HG03565 (cell line): ENCODE measurements around the gene IGF2R.

ENCODE experiments used
- ATAC-seq: cut with Tn5 transposase; IDR thresholded peaks from one replicate; pipeline ENCODE4 v1.9.1; 2021; ENCODE audit warnings: mild to moderate bottlenecking, moderate library complexity; ENCODE audit not compliant: unreplicated experiment

Gene IGF2R

GRCh38 chr6:160022101-160022500 lies 53.2 kb downstream of the IGF2R start:
- ATAC-seq, result no peak

- no peak for ATAC-seq
Observed at GRCh38 chr6:160022793-160023192, 53.9 kb downstream of the IGF2R start.

GRCh38 chr6:160024152-160024551 lies 55.3 kb downstream of the IGF2R start:
- ATAC-seq, result no peak

GRCh38 chr6:160027076-160027475 lies 58.2 kb downstream of the IGF2R start:
- ATAC-seq, result no peak

DNA sequence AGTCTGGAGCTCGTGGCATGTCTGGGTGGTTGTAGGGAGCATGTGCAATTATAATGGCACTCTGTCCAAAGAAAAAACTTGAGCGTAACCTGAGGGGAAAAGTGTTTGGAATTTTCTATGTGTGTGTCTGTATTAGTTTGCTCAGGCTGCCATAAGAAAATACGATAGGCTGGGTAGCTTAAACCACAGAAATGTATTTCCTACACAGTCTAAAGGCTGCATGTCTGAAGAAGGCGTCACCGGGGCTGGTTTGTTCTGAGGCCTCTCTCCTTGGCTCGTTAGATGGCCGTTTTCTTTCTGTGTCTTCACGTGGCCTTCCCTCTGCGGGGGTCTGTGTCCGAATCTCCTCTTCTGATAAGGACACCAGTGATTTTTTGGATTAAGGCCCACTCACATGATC lies 59.0 kb downstream of the IGF2R start:
- ATAC-seq, result no peak

- ATAC-seq, result no peak
Observed at GRCh38 chr6:160028487-160029275, 59.8 kb downstream of the IGF2R start.

GRCh38 chr6:160029525-160029924 lies 60.6 kb downstream of the IGF2R start:
- ATAC-seq, result no peak

DNA sequence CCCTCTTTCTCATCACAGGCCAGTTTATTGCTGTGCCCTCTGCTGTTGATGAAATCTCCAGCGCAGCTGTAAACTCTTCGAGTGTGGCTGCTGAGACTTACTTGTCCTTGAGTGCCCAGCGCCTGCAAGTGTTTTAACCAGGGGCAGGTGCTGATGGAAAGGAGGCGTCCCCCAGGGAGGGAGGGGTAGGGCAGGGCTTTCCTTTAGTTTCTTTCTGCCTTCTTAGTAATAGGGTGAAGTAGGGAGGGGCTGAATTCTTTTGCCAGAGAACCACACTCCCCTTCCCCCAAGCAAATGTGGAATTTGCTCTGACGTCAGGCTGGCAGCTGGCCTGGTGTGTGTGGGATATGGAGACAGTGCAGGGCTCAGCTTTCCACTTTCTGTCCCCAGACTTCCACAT lies 61.2 kb downstream of the IGF2R start:
- no peak for ATAC-seq

GRCh38 chr6:160031442-160031841 lies 62.6 kb downstream of the IGF2R start:
- no peak for ATAC-seq

- ATAC-seq, result no peak
Observed at GRCh38 chr6:160031871-160032270, 63.0 kb downstream of the IGF2R start.

GRCh38 chr6:160032538-160032937 lies 63.7 kb downstream of the IGF2R start:
- no peak for ATAC-seq

DNA sequence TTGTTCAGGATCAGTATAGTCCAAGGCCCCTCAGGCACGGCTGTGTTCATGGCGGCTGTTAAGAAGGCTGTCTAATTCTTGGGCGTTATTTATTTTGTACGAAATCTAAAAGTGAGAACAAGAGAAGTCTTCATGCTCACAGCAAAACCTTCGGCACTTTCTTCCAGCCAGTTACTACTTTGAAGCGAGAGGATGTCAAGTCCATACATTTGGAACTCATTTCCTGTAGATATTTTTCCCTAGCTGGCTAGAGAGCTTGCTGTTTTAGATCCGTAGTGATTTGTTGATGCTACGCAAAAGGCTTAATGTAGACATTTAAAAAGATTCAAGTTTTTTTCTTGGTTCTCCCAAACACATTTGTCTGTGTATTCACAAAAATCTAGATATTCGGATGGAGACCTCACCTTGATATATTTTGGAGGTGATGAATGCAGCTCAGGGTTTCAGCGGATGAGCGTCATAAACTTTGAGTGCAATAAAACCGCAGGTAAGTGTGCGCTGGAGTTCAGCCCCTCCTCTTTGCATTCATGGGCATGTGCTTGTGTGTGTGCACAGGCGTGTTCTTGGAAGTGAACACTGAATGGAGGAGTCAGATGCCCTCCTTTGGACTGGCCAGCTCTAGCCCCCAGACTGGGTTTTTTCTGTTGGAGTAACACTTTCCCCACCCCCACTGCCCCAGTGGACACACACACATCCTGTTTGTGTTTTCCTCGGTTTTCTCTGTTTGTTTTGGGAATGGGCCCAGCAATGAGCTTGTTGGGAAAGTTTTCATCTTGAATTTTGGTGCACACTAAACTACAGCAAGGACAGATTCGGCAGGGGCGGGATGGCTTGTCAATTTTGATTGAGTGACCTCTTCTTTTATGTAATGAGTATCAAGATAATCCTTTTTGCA lies 65.4 kb downstream of the IGF2R start:
- ATAC-seq, result no peak

DNA sequence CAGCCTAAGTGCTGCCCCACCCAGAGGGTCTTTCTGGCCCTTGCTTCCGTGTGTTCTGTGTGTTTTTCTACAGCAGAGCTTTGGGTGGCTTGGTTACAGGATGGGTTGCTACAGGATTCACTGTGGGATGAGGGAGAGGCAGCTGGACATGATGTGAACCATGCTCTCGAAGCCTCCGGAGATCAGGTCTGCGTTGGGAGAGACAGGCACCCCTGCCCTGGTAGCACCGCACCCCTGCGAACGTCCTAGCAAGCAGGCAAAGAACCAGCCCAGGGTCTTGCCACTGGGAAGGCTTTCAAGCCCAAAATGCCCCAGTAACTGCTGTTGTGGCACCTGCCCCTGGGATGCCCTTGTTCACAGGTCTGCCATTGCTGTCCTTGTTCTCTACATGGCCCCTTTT lies 66.4 kb downstream of the IGF2R start:
- ATAC-seq, result no peak

GRCh38 chr6:160035693-160036330 lies 66.9 kb downstream of the IGF2R start:
- no peak for ATAC-seq

DNA sequence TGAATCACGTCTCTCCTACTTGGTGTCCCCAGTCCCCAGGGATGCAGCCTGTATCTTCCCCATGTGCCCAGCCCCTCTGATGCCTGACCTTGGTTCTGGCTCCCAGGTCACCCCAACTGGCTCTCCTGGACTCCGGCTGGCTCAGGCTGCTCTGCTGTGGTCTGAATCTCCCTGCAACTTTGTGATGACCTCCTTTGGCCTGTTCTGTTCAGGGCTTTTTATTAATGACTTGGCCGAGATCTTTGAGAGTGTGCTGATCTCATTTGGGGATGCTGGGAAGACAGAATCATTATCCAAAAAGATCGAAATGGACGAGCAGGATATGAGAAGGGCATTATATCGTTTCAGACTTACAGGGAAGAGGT lies 67.4 kb downstream of the IGF2R start:
- ATAC-seq, result no peak

DNA sequence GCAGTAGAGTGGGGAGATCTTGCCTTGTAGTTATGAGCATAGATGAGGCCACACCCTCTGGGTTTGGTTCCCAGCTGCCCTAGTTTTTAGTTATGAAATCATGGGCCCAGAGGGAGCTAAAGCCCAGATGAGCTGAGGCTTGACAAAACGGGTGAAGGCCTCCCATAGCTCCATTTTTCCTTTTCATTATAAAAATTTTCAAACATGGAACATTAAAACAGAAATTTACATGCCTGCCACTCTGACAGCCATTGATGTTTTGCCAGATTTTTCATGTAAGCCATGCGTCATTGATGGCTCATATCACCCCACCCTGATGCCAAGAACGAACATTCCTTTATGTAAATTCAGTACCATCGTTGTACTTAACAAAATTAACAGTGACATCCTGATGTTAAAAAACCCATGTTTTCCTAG lies 67.9 kb downstream of the IGF2R start:
- ATAC-seq, result no peak

GRCh38 chr6:160038479-160038878 lies 69.6 kb downstream of the IGF2R start:
- ATAC-seq, result no peak

DNA sequence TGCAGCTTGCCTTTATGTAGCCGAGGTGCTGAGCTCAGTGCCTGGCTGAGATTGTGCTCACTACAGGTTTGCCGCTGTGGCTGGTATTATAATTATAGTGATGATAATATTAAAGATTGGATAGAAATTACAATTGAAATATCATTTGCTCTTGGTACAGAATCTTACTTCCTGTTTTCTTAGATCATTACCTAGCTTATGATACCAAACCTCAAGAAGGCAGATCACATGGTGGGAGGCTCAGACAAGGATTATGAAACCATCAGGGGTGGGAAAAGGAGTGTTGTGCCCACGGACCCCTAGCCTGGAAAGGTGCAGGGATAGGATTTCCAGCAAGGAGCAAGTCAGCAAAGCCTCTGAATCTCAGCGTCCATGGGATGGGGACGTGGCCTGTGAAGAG lies 70.6 kb downstream of the IGF2R start:
- ATAC-seq, result no peak

DNA sequence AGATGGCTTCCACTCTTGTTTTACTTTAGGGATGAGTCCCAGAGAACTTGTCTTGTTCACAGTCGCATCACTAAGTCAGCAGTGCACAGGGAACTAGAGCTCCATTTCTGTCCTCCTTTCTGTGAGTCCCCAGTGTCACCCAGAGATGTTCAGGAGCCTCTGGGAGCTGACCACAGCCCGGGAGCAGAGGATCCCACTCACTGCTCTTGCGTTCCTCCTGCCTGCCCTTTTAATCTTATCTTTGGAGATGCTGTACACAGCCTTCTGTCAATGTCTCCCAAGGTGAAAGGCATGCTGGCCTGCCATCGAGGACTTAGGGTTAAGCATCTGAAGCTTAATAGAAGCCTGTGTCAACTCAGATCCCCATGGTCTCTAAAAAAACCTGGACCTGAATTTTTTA lies 71.2 kb downstream of the IGF2R start:
- no peak for ATAC-seq

DNA sequence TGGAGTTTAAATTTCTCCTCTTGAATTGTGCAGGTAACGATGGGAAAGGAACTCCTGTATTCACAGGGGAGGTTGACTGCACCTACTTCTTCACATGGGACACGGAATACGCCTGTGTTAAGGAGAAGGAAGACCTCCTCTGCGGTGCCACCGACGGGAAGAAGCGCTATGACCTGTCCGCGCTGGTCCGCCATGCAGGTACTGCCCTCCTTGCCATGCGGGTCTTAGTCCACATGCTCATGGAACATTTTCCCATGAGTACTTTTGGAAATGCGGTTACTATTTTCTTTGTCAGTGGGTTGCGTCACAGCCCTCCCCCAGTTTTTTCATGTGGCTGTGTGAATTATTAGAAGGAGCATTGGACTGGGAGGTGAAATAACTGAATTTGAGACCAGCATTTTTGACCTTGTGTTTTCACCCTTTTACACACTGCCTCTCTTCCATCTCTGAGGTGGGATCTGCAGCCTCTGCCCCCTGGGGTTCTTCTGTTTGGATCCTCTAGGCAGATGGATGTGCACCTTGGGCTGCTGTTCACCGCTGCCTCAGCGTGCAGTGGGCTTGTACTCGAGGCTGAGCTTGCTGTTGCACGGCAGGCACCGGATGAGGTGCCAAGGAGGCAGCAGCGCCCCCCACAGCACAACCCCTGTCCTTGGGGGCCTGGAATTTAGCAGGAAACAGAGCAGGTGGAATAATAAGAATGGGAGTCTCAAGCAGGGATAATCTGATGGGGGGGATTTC lies 71.8 kb downstream of the IGF2R start:
- no peak for ATAC-seq

DNA sequence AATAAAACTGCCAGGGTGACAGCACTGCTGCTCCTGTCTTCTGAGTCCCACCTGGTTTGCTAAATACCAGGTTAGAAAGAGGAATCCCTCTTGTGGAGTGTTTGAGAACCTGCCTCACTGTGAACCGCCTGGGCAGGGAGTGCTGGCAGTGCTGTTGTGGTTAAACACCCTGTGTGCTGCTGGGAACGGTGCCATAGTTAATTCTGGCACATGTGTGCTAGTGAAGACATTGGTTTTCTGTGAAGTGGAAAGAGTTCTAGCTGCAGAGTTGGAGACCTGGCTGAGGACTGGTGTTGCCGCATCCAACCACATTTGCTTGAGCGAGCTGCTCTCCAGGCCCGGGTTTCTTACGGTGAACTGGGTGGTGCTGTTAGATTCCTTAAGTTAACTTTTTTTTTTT lies 72.7 kb downstream of the IGF2R start:
- no peak for ATAC-seq
